ENCODE measurements around the gene ZNF473.

DNA sequence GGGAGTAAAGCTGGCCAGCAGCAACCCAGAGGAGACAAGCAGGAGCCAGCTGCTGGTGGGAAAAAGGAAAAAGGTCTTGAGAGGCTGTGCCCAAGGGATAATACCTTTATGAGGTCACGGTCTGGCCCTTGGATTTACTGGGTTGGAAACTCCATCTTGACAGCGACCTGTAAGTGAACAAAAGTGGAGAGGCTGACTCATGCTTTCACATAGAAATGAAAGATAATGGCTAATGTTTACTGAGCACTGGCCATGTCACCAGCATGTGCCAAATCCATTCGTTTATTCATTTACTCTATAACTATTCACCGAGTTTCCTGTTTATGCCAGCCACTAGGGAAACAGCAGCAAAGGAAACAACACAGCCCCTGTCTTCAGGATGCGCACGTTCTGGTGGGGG lies 5.3 kb upstream of the ZNF473 start:
- TF ChIP-seq, protein P1, sequence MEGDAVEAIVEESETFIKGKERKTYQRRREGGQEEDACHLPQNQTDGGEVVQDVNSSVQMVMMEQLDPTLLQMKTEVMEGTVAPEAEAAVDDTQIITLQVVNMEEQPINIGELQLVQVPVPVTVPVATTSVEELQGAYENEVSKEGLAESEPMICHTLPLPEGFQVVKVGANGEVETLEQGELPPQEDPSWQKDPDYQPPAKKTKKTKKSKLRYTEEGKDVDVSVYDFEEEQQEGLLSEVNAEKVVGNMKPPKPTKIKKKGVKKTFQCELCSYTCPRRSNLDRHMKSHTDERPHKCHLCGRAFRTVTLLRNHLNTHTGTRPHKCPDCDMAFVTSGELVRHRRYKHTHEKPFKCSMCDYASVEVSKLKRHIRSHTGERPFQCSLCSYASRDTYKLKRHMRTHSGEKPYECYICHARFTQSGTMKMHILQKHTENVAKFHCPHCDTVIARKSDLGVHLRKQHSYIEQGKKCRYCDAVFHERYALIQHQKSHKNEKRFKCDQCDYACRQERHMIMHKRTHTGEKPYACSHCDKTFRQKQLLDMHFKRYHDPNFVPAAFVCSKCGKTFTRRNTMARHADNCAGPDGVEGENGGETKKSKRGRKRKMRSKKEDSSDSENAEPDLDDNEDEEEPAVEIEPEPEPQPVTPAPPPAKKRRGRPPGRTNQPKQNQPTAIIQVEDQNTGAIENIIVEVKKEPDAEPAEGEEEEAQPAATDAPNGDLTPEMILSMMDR (IDR thresholded peaks at IDR 0.05): no peak
- no peak for TF ChIP-seq POLR2A (IDR thresholded peaks at IDR 0.05)

Measured in lower leg skin (tissue), 3 donors.